NCI-H1694 treated with DMSO at 0.1 percent for 48 hours (cell line): ENCODE data around the gene FANCC.
"Not testable (repeated sequence)": the region's sequence is repeated elsewhere in the genome, so short reads cannot be mapped to it uniquely, and the experiment has no call there.

Experiments used
- DNase-seq: peaks from one replicate; lab custom pipeline; 2025; lab: John Stamatoyannopoulos, UW

FANCC gene

DNA sequence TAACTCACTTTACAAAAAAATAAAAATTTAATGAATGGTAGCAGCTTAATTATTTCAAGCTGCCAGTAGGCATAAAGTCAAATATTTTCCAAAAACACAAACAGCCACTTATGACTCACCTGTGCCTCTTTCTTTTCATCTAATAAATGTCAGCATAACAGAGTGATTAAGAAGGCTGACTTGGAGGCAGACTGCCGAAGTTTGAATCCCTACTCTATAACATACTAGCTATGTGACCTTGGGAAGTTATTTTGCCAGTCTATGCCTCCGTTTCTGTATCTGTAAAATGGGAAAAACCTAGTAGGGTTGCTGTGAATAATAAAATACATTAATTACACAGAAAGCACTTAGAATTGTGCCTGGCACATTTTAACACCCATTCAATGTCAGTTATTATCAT lies 33.8 kb downstream of the FANCC start:
- DNase-seq: no peak

DNA sequence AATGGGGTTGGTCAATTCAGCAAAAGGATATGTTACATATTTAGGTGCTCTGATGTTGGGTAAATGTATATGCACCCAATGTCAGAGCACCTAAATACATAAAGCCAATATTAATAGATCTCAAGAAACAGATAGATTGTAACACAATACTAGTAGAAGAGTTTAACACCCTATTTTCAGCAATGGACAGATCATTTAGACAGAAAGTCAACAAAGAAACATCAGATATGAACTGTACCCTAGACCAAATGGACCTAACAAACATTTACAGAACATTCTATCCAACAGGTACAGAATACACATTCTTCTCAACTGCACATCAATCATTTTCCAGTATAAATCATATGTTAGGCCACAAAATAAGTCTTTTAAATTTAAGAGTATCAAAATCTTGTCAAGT lies 35.2 kb downstream of the FANCC start:
- no peak for DNase-seq

DNA sequence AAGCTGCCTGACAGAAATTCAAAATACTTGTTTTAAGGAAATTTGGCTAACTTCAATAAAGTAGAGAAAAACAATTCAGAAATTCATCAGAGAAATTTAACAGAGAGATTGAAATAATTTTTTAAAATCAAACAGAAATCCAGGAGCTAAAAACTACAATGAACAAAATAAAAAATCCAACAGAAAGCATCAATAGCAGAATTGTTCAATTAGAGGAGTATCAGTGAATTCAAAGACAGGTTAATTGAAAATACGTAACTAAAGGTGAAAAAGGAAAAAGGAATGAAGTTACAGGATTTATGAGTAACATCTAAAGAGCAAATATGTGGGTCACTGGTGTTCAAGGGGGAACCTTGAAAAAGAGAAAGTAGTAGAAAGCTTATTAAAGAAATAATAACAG lies 36.8 kb downstream of the FANCC start:
- no peak for DNase-seq

GRCh38 chr9:95277509-95277908 lies 40.0 kb downstream of the FANCC start:
- DNase-seq: no peak

DNA sequence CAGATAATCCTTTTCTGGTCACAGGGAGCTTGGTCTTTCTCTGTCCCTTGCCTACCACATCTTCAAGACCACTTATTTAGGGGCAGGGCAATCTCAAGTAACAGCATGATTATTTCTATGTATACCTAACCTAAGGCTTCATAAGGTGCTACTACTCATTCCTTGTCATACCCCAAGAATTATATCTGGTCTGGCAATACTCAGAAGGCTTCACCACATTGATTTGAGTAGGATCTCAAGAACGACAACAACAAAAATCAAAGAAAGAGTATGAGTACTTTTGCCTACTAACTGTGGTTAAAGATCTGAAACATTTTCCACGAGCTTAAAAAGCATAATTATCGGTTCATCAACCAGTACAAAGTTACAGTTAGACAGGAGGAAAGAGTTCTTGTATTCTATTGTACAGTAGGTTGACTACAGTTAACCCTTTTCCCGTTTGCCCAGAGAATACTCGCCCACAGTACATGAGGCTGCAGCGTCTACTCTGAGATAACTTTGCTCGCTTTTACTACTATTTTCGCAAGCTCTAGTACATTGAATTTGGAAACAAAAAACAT lies 41.0 kb downstream of the FANCC start:
- no peak for DNase-seq

DNA sequence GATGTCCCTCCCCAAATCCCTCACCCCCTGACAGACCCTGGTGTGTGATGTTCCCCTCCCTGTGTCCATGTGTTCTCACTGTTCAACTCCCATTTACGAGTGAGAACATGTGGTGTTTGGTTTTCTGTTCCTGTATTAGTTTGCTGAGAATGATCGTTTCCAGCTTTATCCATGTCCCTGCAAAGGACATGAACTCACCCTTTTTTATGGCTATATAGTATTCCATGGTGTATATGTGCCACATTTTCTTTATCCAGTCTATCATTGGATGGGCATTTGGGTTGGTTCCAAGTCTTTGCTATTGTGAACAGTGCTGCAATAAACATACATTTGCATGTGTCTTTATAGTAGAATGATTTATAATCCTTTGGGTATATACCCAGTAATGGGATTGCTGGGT lies 43.3 kb downstream of the FANCC start:
- DNase-seq: not testable (repeated sequence)

GRCh38 chr9:95273369-95274022 lies 44.0 kb downstream of the FANCC start:
- no peak for DNase-seq

DNA sequence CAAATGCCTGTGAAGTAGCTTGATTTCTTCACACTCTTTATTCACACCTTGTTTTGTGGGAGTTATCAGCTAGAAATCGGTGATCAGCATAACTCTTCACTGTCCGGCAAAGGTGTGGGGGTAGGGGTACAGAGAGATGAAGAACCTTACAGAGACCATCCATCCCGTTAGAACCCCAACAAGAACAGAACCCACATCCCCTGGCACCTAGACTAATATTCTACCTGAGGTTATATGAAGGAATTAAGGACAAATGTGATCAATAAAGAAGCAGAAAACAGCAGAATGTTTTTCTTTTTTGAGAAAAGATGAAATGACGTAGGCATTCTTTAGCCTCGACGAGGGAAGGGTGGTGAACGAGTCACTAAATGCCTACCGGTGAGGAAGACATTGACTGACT lies 44.7 kb downstream of the FANCC start:
- no peak for DNase-seq

GRCh38 chr9:95270790-95271189 lies 46.7 kb downstream of the FANCC start:
- DNase-seq: no peak

DNA sequence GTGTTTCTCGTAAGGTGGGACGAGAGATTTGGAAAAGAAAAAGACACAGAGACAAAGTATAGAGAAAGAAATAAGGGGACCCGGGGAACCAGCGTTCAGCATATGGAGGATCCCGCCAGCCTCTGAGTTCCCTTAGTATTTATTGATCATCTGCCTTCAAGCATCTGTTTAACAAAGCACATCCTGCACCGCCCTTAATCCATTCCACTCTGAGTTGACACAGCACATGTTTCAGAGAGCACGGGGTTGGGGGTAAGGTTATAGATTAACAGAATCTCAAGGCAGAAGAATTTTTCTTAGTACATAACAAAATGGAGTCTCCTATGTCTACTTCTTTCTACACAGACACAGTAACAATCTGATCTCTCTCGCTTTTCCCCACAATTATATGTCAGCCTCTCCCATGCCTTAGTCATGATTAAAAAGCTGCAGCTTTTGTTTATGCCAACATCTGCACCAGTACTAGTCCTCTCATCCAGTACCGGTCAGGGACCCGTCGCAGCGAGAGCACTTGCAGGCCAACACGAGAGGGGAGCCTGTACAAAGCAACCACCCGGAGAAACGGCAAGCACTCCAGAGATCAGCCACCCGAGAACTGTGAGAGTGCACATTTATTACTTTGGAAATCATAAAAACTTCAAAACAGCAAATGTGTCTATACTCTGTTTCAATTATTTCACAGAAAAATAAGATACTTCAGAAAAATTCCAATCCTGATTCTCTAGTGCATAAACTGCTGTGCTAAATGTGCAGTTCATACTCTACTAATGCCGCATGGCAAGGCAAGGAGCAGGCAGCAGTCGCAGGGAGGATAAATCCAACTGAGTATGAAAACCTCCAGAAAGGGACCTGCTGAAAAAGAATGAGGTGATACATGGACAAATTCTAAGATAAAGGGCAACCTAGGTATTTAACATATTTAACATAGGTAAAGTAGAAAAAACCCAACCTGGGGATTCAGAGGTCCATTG lies 47.4 kb downstream of the FANCC start:
- DNase-seq: not testable (repeated sequence)

DNA sequence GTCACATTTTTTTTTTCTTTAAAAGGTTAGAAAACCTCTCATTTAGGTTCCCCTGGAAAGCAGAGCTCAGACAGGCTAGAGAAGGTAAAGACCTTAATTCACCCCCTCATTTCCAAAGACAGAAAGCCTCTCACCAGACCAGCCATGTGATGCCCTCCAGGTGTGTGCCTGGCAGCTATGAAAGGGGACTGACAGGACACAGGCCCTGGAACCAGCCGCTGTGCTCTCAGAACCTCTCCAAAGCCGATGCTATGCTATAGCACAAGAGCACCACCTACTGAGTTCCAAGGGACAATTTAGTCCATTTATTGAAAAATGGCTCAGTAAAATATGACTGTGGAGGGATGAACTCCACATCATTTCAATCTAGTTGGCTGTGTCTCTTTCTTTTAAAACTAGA lies 48.8 kb downstream of the FANCC start:
- DNase-seq: peak; percentile 21

DNA sequence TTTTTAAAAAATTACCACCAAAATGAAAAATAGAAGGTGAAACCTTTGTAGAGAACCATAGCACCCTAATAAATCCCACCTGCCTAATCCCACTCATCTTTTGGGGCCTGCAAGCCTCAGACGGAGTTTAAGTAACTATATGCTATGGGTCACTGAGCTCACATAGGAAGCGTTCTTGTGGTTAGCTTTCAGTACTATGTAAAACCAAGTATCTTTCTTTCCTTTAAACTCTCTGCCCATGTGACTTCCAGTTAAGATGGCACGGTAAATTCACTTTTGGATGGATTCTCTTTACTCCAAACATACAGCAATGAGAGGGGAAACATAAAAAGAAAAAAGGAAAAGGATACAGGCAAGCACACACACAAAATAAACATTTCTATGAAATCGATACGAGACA lies 50.9 kb downstream of the FANCC start:
- no peak for DNase-seq

GRCh38 chr9:95265960-95266359 lies 51.5 kb downstream of the FANCC start:
- DNase-seq: no peak

DNA sequence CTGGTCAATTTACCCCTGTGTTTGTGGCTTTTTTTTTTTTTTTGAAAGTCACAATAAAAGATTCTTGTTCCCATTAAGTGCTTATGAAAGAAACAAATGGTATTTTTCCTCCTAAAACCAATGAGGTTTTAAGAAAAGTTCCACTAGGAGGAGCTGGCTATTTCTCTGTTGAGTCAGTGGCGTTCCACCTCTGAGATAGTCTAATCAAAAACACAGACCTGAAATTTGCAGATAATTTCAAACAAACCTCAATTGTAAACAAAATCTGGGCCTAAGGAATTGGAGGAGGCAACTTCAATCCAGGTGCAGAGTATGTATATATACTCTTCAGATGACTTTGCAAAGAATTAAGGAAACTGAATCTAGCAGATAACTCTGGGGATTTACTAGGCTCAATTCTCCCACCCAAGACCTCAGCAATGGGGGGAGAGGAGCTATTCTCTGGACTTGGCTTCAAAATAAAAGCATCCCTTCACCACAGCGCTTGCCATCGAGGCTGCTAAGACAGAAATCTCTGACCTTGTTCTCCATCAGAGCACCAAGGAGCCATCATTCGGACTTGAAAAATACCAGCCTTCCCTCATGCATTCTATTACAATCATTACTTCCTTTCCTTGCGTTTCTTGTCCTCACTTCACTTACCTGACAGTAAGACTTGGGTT lies 52.4 kb downstream of the FANCC start:
- no peak for DNase-seq

DNA sequence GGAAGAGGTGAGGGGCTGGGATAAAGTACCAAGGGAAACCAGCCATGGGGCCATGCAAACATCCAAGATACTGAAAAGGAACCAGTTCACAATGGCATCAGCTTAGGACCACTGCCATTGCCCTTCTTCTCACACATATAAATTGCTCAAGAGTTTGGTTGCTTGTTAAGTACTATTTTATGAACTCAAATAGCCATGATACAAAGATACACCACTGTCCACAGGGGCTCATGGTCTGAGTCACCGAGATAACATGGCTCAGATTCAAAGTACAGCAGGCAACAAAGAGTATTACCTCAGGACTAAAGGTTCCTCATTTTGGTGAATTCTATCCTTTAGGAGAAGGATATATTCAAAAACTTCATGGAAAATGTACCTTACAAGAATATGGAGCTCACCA lies 55.6 kb downstream of the FANCC start:
- no peak for DNase-seq

DNA sequence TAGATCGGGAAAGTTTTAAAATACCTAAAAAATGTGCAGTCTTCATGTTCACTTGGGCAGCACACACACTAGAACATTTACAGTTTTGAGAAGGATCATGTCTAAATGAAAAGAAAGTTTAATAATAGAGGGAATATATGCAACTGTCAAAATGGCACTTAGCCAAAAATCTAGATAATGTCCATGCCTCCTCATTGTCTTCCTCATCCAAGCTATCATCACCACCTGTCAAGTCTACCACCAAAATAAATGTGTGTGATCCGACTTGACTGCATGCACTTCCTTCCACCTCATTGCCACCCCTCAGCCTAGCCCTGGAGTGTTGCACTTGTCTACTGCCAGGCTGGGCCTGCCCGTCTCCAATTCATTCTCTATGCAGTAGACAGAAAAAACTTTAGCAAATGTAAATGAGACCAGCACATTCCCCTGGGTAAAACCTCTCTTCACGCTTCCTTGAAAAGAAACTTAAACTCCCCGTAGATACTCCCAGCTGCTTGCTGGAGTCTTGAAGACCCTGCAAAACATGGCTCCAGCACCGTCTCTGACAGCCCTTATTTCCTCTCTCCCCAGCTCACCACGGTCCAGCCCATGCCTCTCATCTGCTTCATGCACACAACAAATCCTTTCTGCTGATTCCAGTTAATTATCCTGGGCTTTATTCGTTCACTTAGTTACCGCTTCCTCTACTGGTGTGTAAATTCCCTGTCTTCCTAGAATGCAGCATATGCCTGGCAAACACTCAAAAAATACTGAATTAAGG lies 66.9 kb downstream of the FANCC start:
- no peak for DNase-seq

DNA sequence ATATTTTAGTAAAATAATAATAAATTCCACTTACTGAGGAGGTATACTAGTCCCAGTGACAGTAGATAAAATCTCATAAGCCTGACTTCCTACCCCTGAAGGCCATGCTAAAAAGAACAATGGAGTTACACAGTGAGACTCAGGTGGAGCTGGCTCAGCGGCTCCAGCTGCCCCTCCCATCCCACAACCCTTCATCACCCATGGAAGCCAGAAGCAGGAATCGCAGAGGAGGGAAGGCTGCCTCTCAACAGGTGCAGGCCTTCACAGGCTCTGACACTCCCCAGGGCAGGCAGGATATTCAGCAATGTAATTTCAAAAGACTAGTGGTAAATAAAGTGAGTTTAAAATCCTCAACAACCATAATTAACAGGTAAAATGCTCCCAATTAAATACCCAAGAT lies 67.5 kb downstream of the FANCC start:
- no peak for DNase-seq

- DNase-seq: no peak
These were observed 71.0 kb downstream of the FANCC start for GRCh38 chr9:95246547-95246946.

GRCh38 chr9:95242613-95243012 lies 74.9 kb downstream of the FANCC start:
- DNase-seq: no peak

DNA sequence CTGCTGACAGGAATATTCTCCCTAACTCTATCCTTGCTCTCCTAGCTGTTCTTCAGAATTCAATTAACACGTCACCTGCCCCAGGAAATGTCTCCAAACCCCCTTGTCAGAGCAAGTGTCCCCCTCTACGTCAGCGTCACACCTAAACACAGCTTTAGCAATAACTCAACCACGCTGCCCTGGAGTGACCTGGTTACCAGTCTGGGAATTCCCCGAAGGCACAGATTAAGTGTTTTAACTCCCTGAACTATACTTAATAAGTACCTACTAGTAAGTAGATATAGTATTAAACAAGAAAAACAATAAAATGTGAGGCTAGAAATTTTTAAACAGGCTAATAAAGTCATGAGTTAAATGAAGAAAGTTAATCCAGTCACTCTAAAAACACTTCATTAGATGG lies 78.4 kb downstream of the FANCC start:
- no peak for DNase-seq

GRCh38 chr9:95237336-95237735 lies 80.2 kb downstream of the FANCC start:
- DNase-seq: no peak

DNA sequence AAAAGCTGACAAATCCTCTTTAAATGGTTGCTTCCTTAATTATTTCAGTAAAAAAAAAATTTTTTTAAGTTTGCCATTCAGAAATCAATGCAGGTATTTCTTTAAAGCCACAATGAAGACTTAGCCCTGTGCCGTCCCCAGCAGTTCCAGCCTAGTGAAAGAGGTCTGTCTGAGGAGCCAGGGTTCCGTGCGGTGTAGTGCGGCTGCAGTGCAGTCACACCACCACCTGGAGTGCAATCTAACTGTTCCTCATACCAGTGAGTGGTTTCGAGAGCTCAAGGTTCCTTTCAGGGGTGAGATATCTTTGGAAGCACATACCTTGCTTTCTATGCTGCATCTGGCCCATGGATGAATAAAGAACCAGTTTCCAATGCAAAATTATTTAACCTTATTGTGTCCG lies 87.5 kb downstream of the FANCC start:
- DNase-seq: no peak
